Spleen (tissue), 11 donors: ENCODE results near the gene SHKBP1. TPM values are rescaled to one million over a fixed set of nuclear protein-coding genes. Genes with fewer than 3 reads are reported as not detected.

Experiments
- DNase-seq: peaks from one replicate; pipeline ENCODE4 v3.0.0-alpha.2; 2020
- H3K27ac ChIP-seq, 8 donors: fragments of 200-600 bp; sonication (generic) in 7 of 8; 1 replicate in 4 of 8; 2 replicates in 4 of 8; pipeline versions ENCODE4 v1.5.0 to v1.8.0; 2016 to 2021; ENCODE audit warnings: inconsistent platforms in 4 of 8, mild to moderate bottlenecking in 4 of 8, moderate library complexity in 1 of 8
- H3K27me3 ChIP-seq, 7 donors: fragments of 200-600 bp; sonication (generic) in 6 of 7; replicated peaks in 1 of 7; 1 replicate in 4 of 7; 2 replicates in 3 of 7; pipeline versions ENCODE4 v1.5.0 to v1.8.0; 2016 to 2021; ENCODE audit warnings: inconsistent platforms in 3 of 7, mild to moderate bottlenecking in 1 of 7
- H3K36me3 ChIP-seq, 6 donors: fragments of 200-600 bp; sonication (generic) in 5 of 6; 1 replicate in 4 of 6; 2 replicates in 2 of 6; pipeline versions ENCODE4 v1.5.0 to v1.8.0; 2016 to 2021; ENCODE audit warnings: inconsistent platforms in 2 of 6
- H3K4me1 ChIP-seq, 6 donors: fragments of 200-600 bp; sonication (generic) in 5 of 6; 1 replicate in 3 of 6; 2 replicates in 3 of 6; pipeline versions ENCODE4 v1.5.0 to v1.8.0; 2016 to 2021; ENCODE audit warnings: inconsistent platforms in 3 of 6
- H3K4me3 ChIP-seq, 8 donors: fragments of 200-600 bp; sonication (generic) in 7 of 8; 1 replicate in 4 of 8; 2 replicates in 4 of 8; pipeline versions ENCODE4 v1.5.0 to v1.8.0; 2016 to 2021; ENCODE audit warnings: inconsistent platforms in 4 of 8, mild to moderate bottlenecking in 4 of 8, moderate library complexity in 2 of 8
- H3K9me3 ChIP-seq, 8 donors: fragments of 200-600 bp; sonication (generic) in 7 of 8; 1 replicate in 4 of 8; 2 replicates in 4 of 8; pipeline versions ENCODE4 v1.5.0 to v1.8.0; 2016 to 2021; ENCODE audit warnings: inconsistent platforms in 4 of 8
- CTCF ChIP-seq, 11 experiments: fragments of 200-600 bp in 7 of 11; fragments of 450-650 bp in 4 of 11; sonication (generic) in 4 of 11; IDR thresholded peaks in 8 of 11; conservative IDR thresholded peaks in 3 of 11; 1 replicate in 7 of 11; 2 replicates in 4 of 11; pipeline versions ENCODE4 v1.4.0 to v1.8.0; 2016 to 2021; ENCODE audit warnings: antibody characterized with exemption in 11 of 11, inconsistent platforms in 4 of 11, mild to moderate bottlenecking in 1 of 11
- POLR2A ChIP-seq, 3 donors: fragments of 450-650 bp; IDR thresholded peaks; one replicate each; pipeline ENCODE4 v1.5.1; 2017; ENCODE audit warnings: antibody characterized with exemption in 3 of 3, mild to moderate bottlenecking in 1 of 3
- POLR2AphosphoS5 ChIP-seq, 3 donors: sonication (generic); formaldehyde crosslinking; IDR thresholded peaks; one replicate each; pipeline ENCODE4 v1.5.1; 2017; ENCODE audit warnings: antibody characterized with exemption in 3 of 3
- WGBS, 5 donors: extraction: QIAGEN DNeasy Blood & Tissue Kit in 3 of 5; methylation state at CpG; one replicate each; pipeline versions ENCODE4 v1.1.5 to v1.1.7; 2013 to 2018; 5-methylcytosine and 5-hydroxymethylcytosine counted together
- intact Hi-C: fragments of 100-400 bp; cut with DNase I; formaldehyde crosslinking; loops from one replicate; pipeline ENCODE4 v1.15.0; 2023; ENCODE audit warnings: low total_unique reads
- polyA plus RNA-seq, 3 donors: library from polyadenylated mRNA; stranded (reverse); fragments of 200-250 nt; gene quantifications; one replicate each; pipeline ENCODE4 v1.2.1, GENCODE V29; 2013
- total RNA-seq, 7 donors: library from RNA; depleted of rRNA in 3 of 7; stranded (reverse); fragments of >200 nt in 3 of 7; fragmentation: NEBNext Ultra II Directional in 4 of 7; extraction: Animal tissue kit (Norgen Biotek cat#: 25700) in 4 of 7; gene quantifications; one replicate each; pipeline versions ENCODE4 v1.1.0 to v1.2.1, GENCODE V29; 2016 to 2021
- donor health status: healthy with polysubstance abuse.
- donor health status: DM: no; HTN: no; CAD: no; lungs with moderate emphysema.
- donor health status: DM: no; HTN: no; CAD: no.
- donor health status: Bipolar disorder and iron deficiency.
- donor health status: healthy.
- donor health status: DM: no; HTN: no; CAD: no.
- donor health status: DM: yes; HTN: yes; CAD: no.

Gene SHKBP1
- total and polyA plus RNA-seq, 10 donors = 102 to 282 (median 151) TPM

GRCh38 chr19:40601134-40601974, 24.7 kb downstream of the SHKBP1 start, which contains the start of gene LTBP4:
Gene LTBP4, plus strand, starts transcription at chr19:40601369. Its CDS starts 19 bp downstream, at chr19:40601388.
- Histone ChIP-seq H3K27me3 (peaks cover 0 to 100% (median 54%) of the 10 kb centered on the region in 7 donors), H3K36me3 (no peaks in the 10 kb centered on the region), H3K27ac (peak within 1 kb of the TSS in 7 of 8 donors; percentile 61 to 93 (median 84)), H3K9me3 (no peaks in the 10 kb centered on the region), H3K4me1 (peaks cover 60 to 98% (median 96%) of the 10 kb centered on the region in 6 donors), H3K4me3 (peak within 1 kb of the TSS in 7 of 8 donors; percentile 20 to 75 (median 42))
- 0 to 3% (median 1%) methylated on average over 13 to 80 of the region's 82 CpGs for WGBS, 5 donors
- TF ChIP-seq POLR2A (IDR thresholded peaks at IDR 0.05) = no peak
- TF ChIP-seq POLR2AphosphoS5 (IDR thresholded peaks at IDR 0.05) = peak in 2 of 3 donors; percentile 34 to 38
- TF ChIP-seq CTCF (IDR thresholded peaks at IDR 0.05 in 8 of 11, conservative IDR thresholded peaks at IDR 0.05 in 3 of 11) = peak in 1 of 11 experiments; percentile 5
- intact Hi-C loops = no loop called here
- peak; percentile 82 for DNase-seq

GRCh38 chr19:40603071-40603388, 26.4 kb downstream of the SHKBP1 start:
- 45 to 78% (median 61%) methylated on average over 2 of the region's 2 CpGs for WGBS, 5 donors
- peaks cover 49 to 96% (median 84%) of the 10 kb centered on the region in 6 donors for H3K4me1 ChIP-seq
- H3K27me3 ChIP-seq = peaks cover 0 to 100% (median 38%) of the 10 kb centered on the region in 7 donors
- no peaks in the 10 kb centered on the region for H3K36me3 ChIP-seq
- H3K4me3 ChIP-seq = peak overlapping the region in 2 of 8 donors; percentile 39 to 75
- peak overlapping the region; percentile 20 to 93 (median 80) for H3K27ac ChIP-seq
- DNase-seq = no peak
- H3K9me3 ChIP-seq = no peaks in the 10 kb centered on the region
- intact Hi-C loops = no loop called here
- TF ChIP-seq POLR2A (IDR thresholded peaks at IDR 0.05) (no peak), CTCF (IDR thresholded peaks at IDR 0.05 in 8 of 11, conservative IDR thresholded peaks at IDR 0.05 in 3 of 11) (no peak), POLR2AphosphoS5 (IDR thresholded peaks at IDR 0.05) (no peak)

GRCh38 chr19:40603389-40604170, 26.9 kb downstream of the SHKBP1 start:
- Histone ChIP-seq H3K27ac (peak overlapping the region; percentile 20 to 93 (median 80)), H3K4me3 (peak overlapping the region; percentile 4 to 75 (median 36)), H3K36me3 (no peaks in the 10 kb centered on the region), H3K9me3 (no peaks in the 10 kb centered on the region), H3K4me1 (peaks cover 44 to 91% (median 78%) of the 10 kb centered on the region in 6 donors), H3K27me3 (peaks cover 0 to 100% (median 33%) of the 10 kb centered on the region in 7 donors)
- TF ChIP-seq POLR2A (IDR thresholded peaks at IDR 0.05) (peak in 1 of 3 donors; percentile 43), POLR2AphosphoS5 (IDR thresholded peaks at IDR 0.05) (peak; percentile 81 to 88 (median 87)), CTCF (IDR thresholded peaks at IDR 0.05 in 8 of 11, conservative IDR thresholded peaks at IDR 0.05 in 3 of 11) (peak in 4 of 11 experiments; percentile 8 to 34 (median 17))
- intact Hi-C loops = no loop called here
- WGBS, 5 donors = 3 to 5% (median 3%) methylated on average over 31 to 43 of the region's 43 CpGs
- DNase-seq = peak; percentile 98
